GM12878 (cell line): ENCODE measurements around the gene KMT2B. TPM values are rescaled to one million over a fixed set of nuclear protein-coding genes. Genes with fewer than 3 reads are reported as not detected.

Source experiments
- ATF2 ChIP-seq: IDR thresholded peaks from 2 replicates; pipeline ENCODE4 v1.6.1; 2012; ENCODE audit warnings: low read length, inconsistent platforms
- BACH1 ChIP-seq: fragments of 450-650 bp; IDR thresholded peaks from 2 replicates; pipeline ENCODE4 v1.6.1; 2017; ENCODE audit warnings: mild to moderate bottlenecking, borderline replicate concordance
- BCLAF1 ChIP-seq: fragments of 450-650 bp; IDR thresholded peaks from 2 replicates; pipeline ENCODE4 v1.6.1; 2017; ENCODE audit warnings: antibody characterized with exemption, mild to moderate bottlenecking, moderate library complexity
- BHLHE40 ChIP-seq, 2 experiments: fragments of 450-650 bp in 1 of 2; IDR thresholded peaks; 2 replicates each; pipeline ENCODE4 v1.6.1; 2011 to 2017; ENCODE audit warnings: low read depth in 2 of 2, borderline replicate concordance in 1 of 2, improper control_type of control experiment in 1 of 2, low read length in 1 of 2, mild to moderate bottlenecking in 1 of 2
- CHD2 ChIP-seq: IDR thresholded peaks from 2 replicates; pipeline ENCODE4 v1.6.1; 2011; ENCODE audit warnings: low read depth, low read length, improper control_type of control experiment, borderline replicate concordance
- EP300 ChIP-seq, 2 experiments: fragments of 150-350 bp in 1 of 2; IDR thresholded peaks; 2 replicates each; pipeline ENCODE4 v1.6.1; 2011 to 2012; ENCODE audit warnings: low read depth in 2 of 2, low read length in 2 of 2, borderline replicate concordance in 1 of 2, improper control_type of control experiment in 1 of 2, inconsistent platforms in 1 of 2; ENCODE audit not compliant: control insufficient read depth in 1 of 2
- ETV6 ChIP-seq, 2 experiments: fragments of 450-650 bp in 1 of 2; IDR thresholded peaks in 1 of 2; conservative IDR thresholded peaks in 1 of 2; 2 replicates each; pipeline ENCODE4 v1.6.1; 2014; ENCODE audit warnings: antibody characterized with exemption in 1 of 2, borderline replicate concordance in 1 of 2, low read depth in 1 of 2, mild to moderate bottlenecking in 1 of 2, moderate library complexity in 1 of 2
- GABPA ChIP-seq: IDR thresholded peaks from 2 replicates; pipeline ENCODE4 v1.6.1; 2014; ENCODE audit warnings: antibody characterized with exemption, low read depth, mild to moderate bottlenecking, inconsistent platforms
- KLF5 ChIP-seq: fragments of 450-650 bp; IDR thresholded peaks from 2 replicates; pipeline ENCODE4 v1.6.1; 2014; ENCODE audit warnings: mild to moderate bottlenecking; ENCODE audit not compliant: partially characterized antibody
- RCOR1 ChIP-seq: conservative IDR thresholded peaks from 2 replicates; pipeline ENCODE4 v1.6.1; 2012; ENCODE audit warnings: low read depth, low read length, improper control_type of control experiment
- RUNX3 ChIP-seq: IDR thresholded peaks from 2 replicates; pipeline ENCODE4 v1.6.1; 2012; ENCODE audit warnings: low read length, inconsistent platforms
- SPI1 ChIP-seq: IDR thresholded peaks from 2 replicates; pipeline ENCODE4 v1.6.1; 2011; ENCODE audit warnings: low read depth, mild to moderate bottlenecking, low read length, moderate library complexity, borderline replicate concordance; ENCODE audit not compliant: insufficient read depth
- STAT3 ChIP-seq: IDR thresholded peaks from 2 replicates; pipeline ENCODE4 v1.6.1; 2011; ENCODE audit warnings: low read depth, low read length, improper control_type of control experiment
- YY1 ChIP-seq: IDR thresholded peaks from 2 replicates; pipeline ENCODE4 v1.6.1; 2011; ENCODE audit warnings: low read depth, mild to moderate bottlenecking, low read length
- ZBED1 ChIP-seq: IDR thresholded peaks from 2 replicates; pipeline ENCODE4 v1.6.1; 2016; ENCODE audit warnings: borderline replicate concordance
- ZNF217 ChIP-seq: fragments of 450-650 bp; IDR thresholded peaks from 2 replicates; pipeline ENCODE4 v1.6.1; 2017; ENCODE audit warnings: antibody characterized with exemption, mild to moderate bottlenecking
- polyA plus RNA-seq, 11 experiments: library from polyadenylated mRNA; depleted of rRNA in 4 of 11; unstranded in 6 of 11; stranded (reverse) in 5 of 11; fragments of >200 nt; fragmentation: Nextera tagmentation in 4 of 11; fragmentation: Illumina TruSeq in 1 of 11; extraction: Ambion mirVana in 4 of 11; extraction: Trizol in 1 of 11; gene quantifications; 1 replicate in 1 of 11; 2 replicates in 10 of 11; pipeline versions ENCODE4 v1.2.1 to v1.2.3, GENCODE V29; 2011 to 2016; ENCODE audit warnings: inconsistent platforms in 2 of 11, missing spikeins in 2 of 11, low read depth in 1 of 11
- total RNA-seq, 4 experiments: library from RNA; depleted of rRNA in 3 of 4; stranded (reverse); fragments of >200 nt in 3 of 4; fragmentation: Illumina TruSeq in 1 of 4; extraction: Trizol in 1 of 4; gene quantifications; 2 replicates each; pipeline versions ENCODE4 v1.2.1 to v1.2.3, GENCODE V29; 2013 to 2021
- TF ChIP-seq, protein P1 (sequence below): IDR thresholded peaks from 2 replicates; pipeline ENCODE4 v1.6.1; 2011; ENCODE audit warnings: mild to moderate bottlenecking, low read depth, low read length, moderate library complexity; ENCODE audit not compliant: insufficient replicate concordance
- TF ChIP-seq, protein P2 (sequence below): fragments of 450-650 bp; IDR thresholded peaks from 2 replicates; pipeline ENCODE4 v1.6.1; 2017; ENCODE audit warnings: mild to moderate bottlenecking, moderate library complexity

The KMT2B gene
- total and polyA plus RNA-seq, 10 of the 15 experiments (the other 5 are each of a cell fraction or from before 2014, with no cell fraction given) = 0.71 to 35.6 (median 6.0) TPM

- TF ChIP-seq BCLAF1 = no peak
- TF ChIP-seq ZNF217 = no peak
- TF ChIP-seq YY1 = peak; percentile 11; the same call in 1 of the 2 replicates
- TF ChIP-seq SPI1 = peak; percentile 82
- 0 out of 2 replicates have a peak, but pooled peaks have one; percentile 10 for TF ChIP-seq GABPA
- TF ChIP-seq CHD2 = no peak
- peak in 1 of 2 experiments; percentile 47; a peak in 1 of 4 replicates for TF ChIP-seq EP300 (IDR thresholded peaks at IDR 0.05; ENCODE audit: borderline replicate concordance in 1 of 2, control insufficient read depth in 1 of 2, low read depth in 2 of 2, low read length in 2 of 2)
- no peak for TF ChIP-seq RCOR1
- no peak for TF ChIP-seq STAT3
- TF ChIP-seq ATF2 = peak; percentile 95
- TF ChIP-seq KLF5 = peak; percentile 40
- TF ChIP-seq ETV6 (conservative IDR thresholded peaks at IDR 0.05 in 1 of 2, IDR thresholded peaks at IDR 0.05 in 1 of 2; ENCODE audit: borderline replicate concordance in 1 of 2, low read depth in 1 of 2) = peak in 1 of 2 experiments; percentile 84; a peak in 2 of 4 replicates
- TF ChIP-seq, protein P1, sequence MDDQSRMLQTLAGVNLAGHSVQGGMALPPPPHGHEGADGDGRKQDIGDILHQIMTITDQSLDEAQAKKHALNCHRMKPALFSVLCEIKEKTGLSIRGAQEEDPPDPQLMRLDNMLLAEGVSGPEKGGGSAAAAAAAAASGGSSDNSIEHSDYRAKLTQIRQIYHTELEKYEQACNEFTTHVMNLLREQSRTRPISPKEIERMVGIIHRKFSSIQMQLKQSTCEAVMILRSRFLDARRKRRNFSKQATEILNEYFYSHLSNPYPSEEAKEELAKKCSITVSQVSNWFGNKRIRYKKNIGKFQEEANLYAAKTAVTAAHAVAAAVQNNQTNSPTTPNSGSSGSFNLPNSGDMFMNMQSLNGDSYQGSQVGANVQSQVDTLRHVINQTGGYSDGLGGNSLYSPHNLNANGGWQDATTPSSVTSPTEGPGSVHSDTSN = peak; percentile 92
- 0 out of 4 replicates have a peak, but pooled peaks of 1 of the 2 experiments have one; percentile 17 for TF ChIP-seq BHLHE40 (IDR thresholded peaks at IDR 0.05; ENCODE audit: borderline replicate concordance in 1 of 2, low read depth in 2 of 2, low read length in 1 of 2)
- TF ChIP-seq, protein P2, sequence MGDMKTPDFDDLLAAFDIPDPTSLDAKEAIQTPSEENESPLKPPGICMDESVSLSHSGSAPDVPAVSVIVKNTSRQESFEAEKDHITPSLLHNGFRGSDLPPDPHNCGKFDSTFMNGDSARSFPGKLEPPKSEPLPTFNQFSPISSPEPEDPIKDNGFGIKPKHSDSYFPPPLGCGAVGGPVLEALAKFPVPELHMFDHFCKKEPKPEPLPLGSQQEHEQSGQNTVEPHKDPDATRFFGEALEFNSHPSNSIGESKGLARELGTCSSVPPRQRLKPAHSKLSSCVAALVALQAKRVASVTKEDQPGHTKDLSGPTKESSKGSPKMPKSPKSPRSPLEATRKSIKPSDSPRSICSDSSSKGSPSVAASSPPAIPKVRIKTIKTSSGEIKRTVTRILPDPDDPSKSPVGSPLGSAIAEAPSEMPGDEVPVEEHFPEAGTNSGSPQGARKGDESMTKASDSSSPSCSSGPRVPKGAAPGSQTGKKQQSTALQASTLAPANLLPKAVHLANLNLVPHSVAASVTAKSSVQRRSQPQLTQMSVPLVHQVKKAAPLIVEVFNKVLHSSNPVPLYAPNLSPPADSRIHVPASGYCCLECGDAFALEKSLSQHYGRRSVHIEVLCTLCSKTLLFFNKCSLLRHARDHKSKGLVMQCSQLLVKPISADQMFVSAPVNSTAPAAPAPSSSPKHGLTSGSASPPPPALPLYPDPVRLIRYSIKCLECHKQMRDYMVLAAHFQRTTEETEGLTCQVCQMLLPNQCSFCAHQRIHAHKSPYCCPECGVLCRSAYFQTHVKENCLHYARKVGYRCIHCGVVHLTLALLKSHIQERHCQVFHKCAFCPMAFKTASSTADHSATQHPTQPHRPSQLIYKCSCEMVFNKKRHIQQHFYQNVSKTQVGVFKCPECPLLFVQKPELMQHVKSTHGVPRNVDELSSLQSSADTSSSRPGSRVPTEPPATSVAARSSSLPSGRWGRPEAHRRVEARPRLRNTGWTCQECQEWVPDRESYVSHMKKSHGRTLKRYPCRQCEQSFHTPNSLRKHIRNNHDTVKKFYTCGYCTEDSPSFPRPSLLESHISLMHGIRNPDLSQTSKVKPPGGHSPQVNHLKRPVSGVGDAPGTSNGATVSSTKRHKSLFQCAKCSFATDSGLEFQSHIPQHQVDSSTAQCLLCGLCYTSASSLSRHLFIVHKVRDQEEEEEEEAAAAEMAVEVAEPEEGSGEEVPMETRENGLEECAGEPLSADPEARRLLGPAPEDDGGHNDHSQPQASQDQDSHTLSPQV = no peak
- peak; percentile 86 for TF ChIP-seq RUNX3
- no peak; the same call in 1 of the 2 replicates for TF ChIP-seq BACH1
- peak; percentile 47; the same call in 1 of the 2 replicates for TF ChIP-seq ZBED1
Measured at GRCh38 chr19:35712567-35713505, 5.0 kb upstream of the KMT2B start (continued).
